ENCODE measurements around the gene SZRD1. TPM values are rescaled to one million over a fixed set of nuclear protein-coding genes. Genes with fewer than 3 reads are reported as not detected.
A peak's percentile ranks its signal among the peaks of the same experiment; 100 is the strongest.

Gene SZRD1
- total RNA-seq, 4 donors from 2014 or later, result 54.6 to 66.8 (median 61.7) TPM

DNA sequence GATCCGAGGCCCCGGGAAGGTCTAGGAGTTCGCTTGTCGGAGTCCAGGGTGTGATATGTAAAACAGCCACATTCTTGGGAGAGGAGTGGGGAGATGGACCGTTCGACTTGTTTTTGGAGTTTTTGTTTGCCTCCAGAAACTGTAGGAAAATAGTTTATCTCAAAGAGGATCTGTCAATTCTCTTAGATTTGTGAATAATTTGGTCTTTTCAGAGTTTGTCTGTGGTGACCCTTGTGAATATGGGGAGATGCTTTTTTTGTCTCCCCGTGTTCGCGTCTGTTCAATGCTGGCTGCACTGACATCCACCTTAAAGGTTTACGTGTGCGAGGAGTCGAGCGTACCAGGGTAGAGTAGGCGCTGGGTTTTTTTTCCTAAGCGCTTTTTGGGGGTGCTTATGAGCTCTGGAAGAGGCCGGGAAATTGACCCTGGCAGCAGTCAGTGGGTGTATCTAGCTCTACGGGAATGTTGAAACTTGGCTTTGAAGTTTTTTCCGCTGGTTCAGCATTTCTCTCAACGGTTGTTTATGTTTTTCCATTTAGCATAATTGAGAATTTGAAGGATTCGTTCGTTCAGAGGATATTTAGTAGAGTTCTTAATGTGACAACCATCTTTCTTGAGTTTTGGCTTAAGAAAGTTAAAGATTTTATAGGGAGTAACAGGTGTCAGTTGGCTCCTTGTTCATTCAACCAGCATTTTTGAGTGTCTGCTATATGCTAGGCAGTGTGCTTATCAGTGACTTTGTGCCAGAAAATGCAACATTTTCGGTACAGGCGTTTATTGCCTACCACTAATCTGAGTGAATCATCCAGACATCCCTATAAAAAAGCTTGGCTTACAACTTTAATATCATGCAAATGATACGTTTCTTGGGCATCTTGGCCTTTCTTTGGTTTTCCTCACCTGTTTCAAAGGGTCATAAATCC lies 1.2 kb downstream of the SZRD1 start:
- no peak for DNase-seq
- intact Hi-C loops (cut with DNase I; ENCODE audit: low total_unique reads), result loop anchor here (10.0 kb wide), 1 partner anchor 293 kb away; the partner anchor contains the start of gene FAM131C
- in situ Hi-C loops (cut with MboI; ENCODE audit: low pct_ligation_motif_present in 1 of 4, low pct_unique_long_range_greater_than_20kb in 1 of 4, low sequenced_read_pairs in 3 of 4), result loop anchor here in 2 of 4 donors (10.0 to 25.0 kb wide), 3 partner anchors 156 to 283 kb away; partner anchors contain the start of gene ARHGEF19 (in 1 of the 2)
- Histone ChIP-seq H3K9me3 (no peaks in the 10 kb centered on the region), H3K27ac (peak overlapping the region; percentile 93 to 98 (median 98)), H3K27me3 (no peaks in the 10 kb centered on the region), H3K4me1 (peaks cover 14 to 47% (median 30%) of the 10 kb centered on the region in 4 donors), H3K4me3 (peak overlapping the region; percentile 62 to 90 (median 73)), H3K36me3 (no peaks in the 10 kb centered on the region)
- 0 to 1% methylated on average over 9 to 24 of the region's 24 CpGs for WGBS, 2 donors (ENCODE audit: low coverage in 1 of 2)
- no peak for TF ChIP-seq POLR2A (IDR thresholded peaks at IDR 0.05)
- TF ChIP-seq POLR2AphosphoS5 (IDR thresholded peaks at IDR 0.05), result peak in 1 of 3 donors; percentile 18

DNA sequence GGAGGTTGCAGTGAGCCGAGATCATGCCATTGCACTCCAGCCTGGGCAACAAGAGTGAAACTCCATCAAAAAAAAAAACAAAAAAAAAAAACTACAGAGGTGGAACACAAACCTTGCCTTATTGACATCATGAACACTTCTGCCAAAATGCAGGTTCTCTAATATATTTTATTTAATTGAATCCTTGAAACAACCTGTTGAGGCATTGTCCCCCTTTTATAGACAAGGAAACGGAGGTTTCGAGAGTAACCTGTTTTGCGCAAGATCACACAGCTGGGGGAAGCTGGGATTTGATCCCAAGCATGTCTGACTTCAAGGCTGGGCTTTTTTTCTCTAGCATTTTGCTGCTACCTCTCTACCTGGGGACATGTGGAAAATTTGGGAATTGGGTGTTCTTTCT lies 2.8 kb downstream of the SZRD1 start:
- DNase-seq, result no peak
- in situ Hi-C loops (cut with MboI; ENCODE audit: low pct_ligation_motif_present in 1 of 4, low pct_unique_long_range_greater_than_20kb in 1 of 4, low sequenced_read_pairs in 3 of 4) (loop anchor here in 2 of 4 donors (10.0 to 25.0 kb wide), 3 partner anchors 158 to 285 kb away; partner anchors contain the start of gene ARHGEF19 (in 1 of the 2)), intact Hi-C loops (cut with DNase I; ENCODE audit: low total_unique reads) (loop anchor here (10.0 kb wide), 1 partner anchor 295 kb away; the partner anchor contains the start of gene FAM131C)
- Histone ChIP-seq H3K27ac (no peak overlapping the region), H3K4me3 (no peak overlapping the region), H3K27me3 (no peaks in the 10 kb centered on the region), H3K36me3 (no peaks in the 10 kb centered on the region), H3K9me3 (no peaks in the 10 kb centered on the region), H3K4me1 (peaks cover 20 to 55% (median 33%) of the 10 kb centered on the region in 4 donors)
- WGBS, 2 donors (ENCODE audit: low coverage in 1 of 2), result 94 to 100% methylated on average over 3 to 4 of the region's 4 CpGs
- TF ChIP-seq, protein P1, sequence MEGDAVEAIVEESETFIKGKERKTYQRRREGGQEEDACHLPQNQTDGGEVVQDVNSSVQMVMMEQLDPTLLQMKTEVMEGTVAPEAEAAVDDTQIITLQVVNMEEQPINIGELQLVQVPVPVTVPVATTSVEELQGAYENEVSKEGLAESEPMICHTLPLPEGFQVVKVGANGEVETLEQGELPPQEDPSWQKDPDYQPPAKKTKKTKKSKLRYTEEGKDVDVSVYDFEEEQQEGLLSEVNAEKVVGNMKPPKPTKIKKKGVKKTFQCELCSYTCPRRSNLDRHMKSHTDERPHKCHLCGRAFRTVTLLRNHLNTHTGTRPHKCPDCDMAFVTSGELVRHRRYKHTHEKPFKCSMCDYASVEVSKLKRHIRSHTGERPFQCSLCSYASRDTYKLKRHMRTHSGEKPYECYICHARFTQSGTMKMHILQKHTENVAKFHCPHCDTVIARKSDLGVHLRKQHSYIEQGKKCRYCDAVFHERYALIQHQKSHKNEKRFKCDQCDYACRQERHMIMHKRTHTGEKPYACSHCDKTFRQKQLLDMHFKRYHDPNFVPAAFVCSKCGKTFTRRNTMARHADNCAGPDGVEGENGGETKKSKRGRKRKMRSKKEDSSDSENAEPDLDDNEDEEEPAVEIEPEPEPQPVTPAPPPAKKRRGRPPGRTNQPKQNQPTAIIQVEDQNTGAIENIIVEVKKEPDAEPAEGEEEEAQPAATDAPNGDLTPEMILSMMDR (IDR thresholded peaks at IDR 0.05), result no peak
- TF ChIP-seq EP300 (IDR thresholded peaks at IDR 0.05; ENCODE audit: low read depth) (no peak), POLR2AphosphoS5 (IDR thresholded peaks at IDR 0.05) (no peak), POLR2A (IDR thresholded peaks at IDR 0.05) (no peak)

DNA sequence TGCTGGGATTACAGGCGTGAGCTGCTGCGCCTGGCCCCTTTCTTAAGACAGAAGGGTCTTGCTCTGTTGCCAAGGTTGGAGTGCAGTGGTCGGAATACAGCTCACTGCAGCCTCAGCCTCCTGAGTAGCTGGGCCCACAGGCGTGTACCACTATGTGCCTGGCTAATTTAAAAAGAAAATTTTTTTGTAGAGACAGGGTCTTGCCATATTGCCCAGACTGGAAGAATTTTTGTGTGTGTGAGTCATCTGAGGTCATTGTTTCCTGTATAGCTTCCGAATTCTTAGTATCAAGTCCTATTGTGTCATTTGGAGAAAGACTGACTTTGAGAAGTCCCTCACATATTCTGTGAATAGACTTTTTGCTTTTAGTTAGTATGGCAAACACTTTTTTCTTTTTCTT lies 4.7 kb downstream of the SZRD1 start:
- Histone ChIP-seq H3K4me1 (peaks cover 25 to 68% (median 40%) of the 10 kb centered on the region in 4 donors), H3K9me3 (no peaks in the 10 kb centered on the region), H3K27ac (no peak overlapping the region), H3K36me3 (no peaks in the 10 kb centered on the region), H3K4me3 (no peak overlapping the region), H3K27me3 (no peaks in the 10 kb centered on the region)
- in situ Hi-C loops (cut with MboI; ENCODE audit: low pct_ligation_motif_present in 1 of 4, low pct_unique_long_range_greater_than_20kb in 1 of 4, low sequenced_read_pairs in 3 of 4) (loop anchor here in 1 of 4 donors (25.0 kb wide), 2 partner anchors 159 to 284 kb away; partner anchors contain the start of gene ARHGEF19), intact Hi-C loops (cut with DNase I; ENCODE audit: low total_unique reads) (no loop called here)
- DNase-seq, result no peak
- 42 to 68% methylated on average over 2 to 4 of the region's 5 CpGs for WGBS, 2 donors (ENCODE audit: low coverage in 1 of 2)
- TF ChIP-seq POLR2A (IDR thresholded peaks at IDR 0.05) (no peak), EP300 (IDR thresholded peaks at IDR 0.05; ENCODE audit: low read depth) (no peak), POLR2AphosphoS5 (IDR thresholded peaks at IDR 0.05) (no peak)
- TF ChIP-seq, protein P1 (IDR thresholded peaks at IDR 0.05), result no peak

DNA sequence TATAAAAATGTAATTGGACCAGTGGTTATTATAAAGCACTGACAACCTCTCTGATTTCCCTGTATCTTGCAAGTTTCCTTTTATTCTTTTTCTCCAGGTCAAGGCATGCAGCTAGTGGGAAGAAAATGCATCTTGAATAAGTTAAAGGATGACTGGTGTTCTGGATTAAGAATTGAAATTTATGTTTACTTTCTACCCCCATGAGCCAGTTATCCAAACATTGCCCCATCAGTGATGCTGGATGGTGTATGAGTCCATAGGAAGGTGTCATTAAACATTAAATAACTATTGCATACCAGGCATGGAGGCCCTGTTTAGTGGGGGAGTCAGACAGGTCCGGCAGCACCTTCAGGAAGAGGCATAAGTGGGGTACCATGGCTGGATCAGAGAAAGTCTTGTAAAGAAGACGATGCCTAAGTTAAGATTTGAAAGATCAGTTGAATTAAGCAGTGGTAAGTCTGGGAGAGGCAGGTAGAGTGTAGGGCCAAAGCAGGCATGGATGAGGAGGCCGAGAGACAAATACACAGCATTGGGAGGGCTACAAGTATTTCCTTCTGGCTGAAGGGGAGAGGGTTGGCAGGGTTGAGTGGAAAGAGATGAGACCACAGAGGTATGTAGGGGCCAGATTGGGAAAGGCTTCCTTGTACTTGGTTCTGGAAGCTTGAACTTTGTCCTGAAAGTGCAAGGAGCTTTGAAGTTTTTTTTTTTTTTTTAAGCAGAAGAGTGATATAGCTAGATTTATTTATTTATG lies 5.7 kb downstream of the SZRD1 start:
- no peak overlapping the region for H3K27ac ChIP-seq
- WGBS, 2 donors (ENCODE audit: low coverage in 1 of 2), result 85 to 93% methylated on average over 3 of the region's 3 CpGs
- no peak overlapping the region for H3K4me3 ChIP-seq
- H3K36me3 ChIP-seq, result no peaks in the 10 kb centered on the region
- DNase-seq, result no peak
- no peaks in the 10 kb centered on the region for H3K27me3 ChIP-seq
- in situ Hi-C loops (cut with MboI; ENCODE audit: low pct_ligation_motif_present in 1 of 4, low pct_unique_long_range_greater_than_20kb in 1 of 4, low sequenced_read_pairs in 3 of 4), result loop anchor here in 1 of 4 donors (25.0 kb wide), 2 partner anchors 160 to 285 kb away; partner anchors contain the start of gene ARHGEF19
- intact Hi-C loops (cut with DNase I; ENCODE audit: low total_unique reads), result no loop called here
- H3K9me3 ChIP-seq, result no peaks in the 10 kb centered on the region
- peaks cover 28 to 74% (median 45%) of the 10 kb centered on the region in 4 donors for H3K4me1 ChIP-seq
- TF ChIP-seq EP300 (IDR thresholded peaks at IDR 0.05; ENCODE audit: low read depth) (no peak), POLR2A (IDR thresholded peaks at IDR 0.05) (no peak), POLR2AphosphoS5 (IDR thresholded peaks at IDR 0.05) (no peak)
- TF ChIP-seq, protein P1 (IDR thresholded peaks at IDR 0.05), result no peak
